ENCODE results near the gene SLU7. TPM values are rescaled to one million over a fixed set of nuclear protein-coding genes. Genes with fewer than 3 reads are reported as not detected.

Gene SLU7
- total and polyA plus RNA-seq, 2 of the 4 experiments (the other 2 are of a cell fraction) = 15.9 to 34.2 TPM

DNA sequence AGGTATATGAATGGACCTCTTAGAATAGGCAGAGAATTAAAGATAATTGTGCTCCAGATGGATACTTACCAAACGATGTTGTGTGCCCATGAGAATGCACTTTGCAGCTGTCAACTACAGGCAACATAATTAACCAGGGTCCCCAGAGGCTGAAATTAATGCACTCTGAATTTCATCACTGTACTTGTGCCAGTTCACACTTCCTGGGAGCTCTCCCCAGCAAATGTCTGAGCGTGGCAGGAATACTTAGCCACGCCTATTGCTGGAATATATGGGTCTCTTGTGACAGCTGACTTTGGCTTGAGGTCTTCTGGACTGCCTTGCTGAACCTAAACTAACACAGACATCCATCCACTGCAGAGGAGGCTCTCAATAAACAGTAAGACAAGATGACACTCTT, 36.5 kb downstream of the SLU7 start:
- Histone ChIP-seq H3K4me1 (ENCODE audit: control insufficient read depth, insufficient read depth, low read length) (no peaks in the 10 kb centered on the region), H4K20me1 (ENCODE audit: insufficient read depth, low read length) (no peaks in the 10 kb centered on the region), H4K8ac (ENCODE audit: low read depth in 2 of 2, low read length in 2 of 2) (no peak overlapping the region), H3K27ac (ENCODE audit: insufficient read depth, low read length) (no peak overlapping the region), H3K9me1 (ENCODE audit: insufficient read depth, low read length) (peaks cover 3% of the 10 kb centered on the region; the same call in 1 of the 2 replicates), H2AK9ac (replicated peaks; ENCODE audit: low read depth, low read length, poor library complexity) (no peak overlapping the region), H2AK5ac (ENCODE audit: low read depth, low read length) (no peak overlapping the region), H3K9me3 (ENCODE audit: control insufficient read depth, insufficient read depth, low read length) (no peaks in the 10 kb centered on the region), H3K36me3 (ENCODE audit: control insufficient read depth, insufficient read depth, low read length) (no peaks in the 10 kb centered on the region; the same call in 1 of the 2 replicates), H2BK20ac (ENCODE audit: low read depth, low read length) (no peak overlapping the region), H3K4me2 (ENCODE audit: low read depth, low read length) (no peak overlapping the region), H4K5ac (ENCODE audit: low read depth, low read length) (no peak overlapping the region), H3K18ac (ENCODE audit: low read depth, low read length) (no peak overlapping the region), H3K9ac (ENCODE audit: low read depth, low read length) (no peak overlapping the region), H2AFZ (replicated peaks; ENCODE audit: low read length, poor library complexity) (no peak overlapping the region), H3K4ac (ENCODE audit: low read depth, low read length) (no peak overlapping the region), H3K23ac (ENCODE audit: low read depth, low read length) (no peak overlapping the region), H2BK15ac (ENCODE audit: low read depth, low read length) (no peak overlapping the region), H3K79me1 (ENCODE audit: low read depth in 1 of 2, low read length in 2 of 2) (no peaks in the 10 kb centered on the region), H2BK5ac (ENCODE audit: low read depth, low read length, poor library complexity, severe bottlenecking) (no peak overlapping the region), H3K4me3 (ENCODE audit: insufficient read depth, low read depth, low read length) (no peak overlapping the region), H3K56ac (ENCODE audit: extremely low read depth, insufficient read depth, low read length) (no peak overlapping the region), H3K14ac (replicated peaks; ENCODE audit: low read depth, low read length) (no peak overlapping the region), H2BK120ac (ENCODE audit: low read depth, low read length) (no peak overlapping the region), H4K91ac (ENCODE audit: insufficient read depth, low read depth, low read length) (no peak overlapping the region), H3K27me3 (ENCODE audit: control insufficient read depth, insufficient read depth, low read length) (no peaks in the 10 kb centered on the region; the same call in 1 of the 2 replicates)
- DNase-seq (no peak), ATAC-seq (ENCODE audit: low read depth) (no peak)
- dilution Hi-C loops (cut with HindIII; ENCODE audit: low sequenced_read_pairs, unreplicated experiment) = no loop called here
- intact Hi-C loops (cut with micrococcal nuclease) = no loop called here
- ChIA-PET CTCF (no interaction called here), POLR2A (ENCODE audit: unreplicated experiment) (no interaction called here)
- no CpG with 5 or more reads among the region's 3 CpGs for WGBS, 2 experiments (ENCODE audit: extremely low coverage in 2 of 2, insufficient read length in 1 of 2)
- in situ Hi-C loops (cut with MboI; ENCODE audit: low sequenced_read_pairs) = no loop called here
- TF ChIP-seq MAZ (IDR thresholded peaks at IDR 0.05; ENCODE audit: borderline replicate concordance, low read depth, low read length) = no peak
- BruUV-seq (replicated peaks) = no TSS peak

All from IMR-90 (cell line).